GM19438 (cell line): Measurements from ENCODE around the gene VPS13D.

Source experiments
- ATAC-seq: cut with Tn5 transposase; IDR thresholded peaks from one replicate; pipeline ENCODE4 v1.9.1; 2021; ENCODE audit warnings: low read depth; ENCODE audit not compliant: unreplicated experiment

VPS13D gene

DNA sequence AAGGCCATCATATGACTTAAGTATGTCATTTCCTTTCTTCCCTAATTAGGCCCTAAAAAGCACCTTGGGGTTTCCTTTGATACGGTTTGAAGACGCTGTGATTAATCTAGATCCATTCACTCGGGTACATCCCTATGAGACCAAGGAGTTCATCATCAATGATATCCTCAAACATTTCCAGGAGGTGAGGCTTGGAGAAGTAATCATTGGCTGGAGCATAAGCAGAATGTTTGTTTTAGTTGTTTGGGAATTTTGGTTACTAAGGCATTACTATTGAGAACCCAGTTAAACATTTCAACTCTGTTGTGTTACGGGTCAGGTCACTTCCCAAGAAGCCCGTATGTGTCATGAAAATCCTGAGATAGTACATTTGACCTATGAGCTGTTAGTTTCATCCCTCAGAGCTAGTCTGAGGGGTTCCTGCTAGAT, 185.2 kb downstream of the VPS13D start:
- ATAC-seq = no peak

DNA sequence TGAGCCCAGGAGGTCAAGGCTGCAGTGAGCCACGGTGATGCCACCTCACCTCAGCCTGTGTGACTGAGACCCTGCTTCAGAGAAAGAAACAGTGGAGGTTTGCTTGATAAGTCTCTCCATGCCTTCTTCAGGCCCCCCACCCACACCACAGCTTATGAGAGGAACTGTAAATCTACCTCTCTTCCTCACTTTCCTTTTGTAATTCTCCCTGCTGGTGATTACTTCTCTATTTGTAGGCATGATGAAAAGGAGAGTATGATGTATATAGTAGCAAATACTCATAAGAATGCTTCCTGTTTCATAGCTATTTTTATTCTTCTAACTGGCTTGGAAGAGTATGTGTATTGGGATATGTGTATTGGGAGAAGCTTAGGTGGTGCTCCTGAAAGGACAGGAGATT, 186.3 kb downstream of the VPS13D start:
- ATAC-seq = no peak

GRCh38 chr1:12416744-12417143, 186.9 kb downstream of the VPS13D start:
- ATAC-seq = no peak

- no peak for ATAC-seq
These were observed 187.6 kb downstream of the VPS13D start for GRCh38 chr1:12417389-12417788.

DNA sequence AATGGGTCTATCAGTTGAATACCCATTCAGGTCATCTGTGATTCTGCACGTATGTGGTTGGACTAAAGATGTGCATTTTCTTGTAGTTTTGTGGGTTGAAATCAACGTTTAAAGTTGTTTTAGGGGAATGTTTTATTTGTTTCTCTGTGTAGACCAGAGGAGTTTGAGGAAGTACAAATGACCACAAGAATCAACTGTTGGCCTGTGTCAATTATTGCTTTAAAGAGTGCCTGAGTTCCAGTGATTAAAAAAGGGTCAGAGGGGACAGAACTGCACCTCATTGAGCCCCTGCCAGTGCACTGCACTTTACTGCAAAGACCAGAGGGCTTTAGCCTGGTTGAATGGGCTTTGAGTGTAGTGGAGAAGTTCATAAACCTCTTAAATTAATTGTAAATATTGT, 190.3 kb downstream of the VPS13D start:
- no peak for ATAC-seq

GRCh38 chr1:12422488-12422887, 192.7 kb downstream of the VPS13D start:
- no peak for ATAC-seq

DNA sequence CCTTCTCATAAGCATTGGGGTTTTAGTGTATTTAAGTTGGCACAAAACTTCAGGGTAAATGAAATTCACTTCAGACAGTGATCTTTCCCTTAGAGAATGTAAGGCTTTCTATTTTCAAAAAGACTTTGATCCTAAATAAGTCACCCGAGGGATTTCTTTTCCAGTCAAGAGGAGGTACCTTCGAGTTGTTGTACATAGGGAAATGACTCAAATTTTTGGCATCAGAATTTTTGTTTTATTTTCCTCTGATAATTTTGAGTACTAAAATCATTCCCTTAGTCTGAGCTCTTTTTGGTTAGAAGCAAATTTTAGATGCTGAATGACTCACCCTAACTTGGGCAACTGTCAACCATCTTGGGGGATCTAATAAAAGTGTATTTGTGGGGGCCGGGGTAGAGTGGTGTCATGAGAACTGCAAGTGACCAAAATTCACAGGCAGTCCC, 194.3 kb downstream of the VPS13D start:
- ATAC-seq = no peak

DNA sequence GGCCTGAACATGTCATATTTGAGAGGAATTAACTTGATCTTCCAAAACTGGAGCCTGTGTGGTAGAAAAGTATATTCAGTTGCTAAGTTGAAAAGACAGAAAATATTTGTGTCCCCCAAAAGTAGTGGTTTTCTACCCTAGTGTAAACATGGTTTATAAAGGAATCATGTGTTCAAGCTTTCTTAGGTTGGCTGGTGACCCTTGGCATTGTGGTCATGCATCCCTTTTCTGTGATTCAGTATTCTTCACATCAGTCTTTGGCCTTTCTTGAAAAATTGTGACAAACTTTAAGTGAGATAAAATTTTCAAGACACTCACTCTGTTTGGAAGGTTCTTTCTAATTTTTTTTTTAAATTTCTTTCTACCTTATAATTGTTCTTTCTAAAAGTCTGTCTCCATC, 195.0 kb downstream of the VPS13D start:
- no peak for ATAC-seq

DNA sequence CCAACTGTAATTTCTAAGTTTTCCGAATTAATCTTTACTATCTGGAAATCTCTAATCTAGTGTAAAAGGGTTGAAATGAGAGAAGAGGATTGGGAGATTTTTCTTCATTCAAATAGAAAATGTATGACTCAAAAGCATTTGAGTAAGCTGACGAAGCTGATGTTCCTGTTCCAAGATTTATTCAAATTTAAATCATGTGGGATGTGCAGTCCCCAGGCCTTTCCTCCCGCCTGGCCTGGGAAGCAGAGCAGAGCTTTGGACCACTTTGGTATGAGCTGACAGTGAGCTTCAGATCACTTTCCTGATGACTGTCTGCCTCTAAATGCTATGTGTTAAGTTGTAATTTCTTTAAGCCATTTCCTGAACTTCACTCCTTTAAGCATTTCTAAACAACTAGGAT, 196.2 kb downstream of the VPS13D start:
- ATAC-seq = no peak

- no peak for ATAC-seq
These were observed 198.5 kb downstream of the VPS13D start for GRCh38 chr1:12428334-12428733.

GRCh38 chr1:12430525-12430924, 200.7 kb downstream of the VPS13D start:
- no peak for ATAC-seq

GRCh38 chr1:12432897-12433296, 203.1 kb downstream of the VPS13D start:
- ATAC-seq = no peak

GRCh38 chr1:12433323-12434053, 203.7 kb downstream of the VPS13D start:
- no peak for ATAC-seq

DNA sequence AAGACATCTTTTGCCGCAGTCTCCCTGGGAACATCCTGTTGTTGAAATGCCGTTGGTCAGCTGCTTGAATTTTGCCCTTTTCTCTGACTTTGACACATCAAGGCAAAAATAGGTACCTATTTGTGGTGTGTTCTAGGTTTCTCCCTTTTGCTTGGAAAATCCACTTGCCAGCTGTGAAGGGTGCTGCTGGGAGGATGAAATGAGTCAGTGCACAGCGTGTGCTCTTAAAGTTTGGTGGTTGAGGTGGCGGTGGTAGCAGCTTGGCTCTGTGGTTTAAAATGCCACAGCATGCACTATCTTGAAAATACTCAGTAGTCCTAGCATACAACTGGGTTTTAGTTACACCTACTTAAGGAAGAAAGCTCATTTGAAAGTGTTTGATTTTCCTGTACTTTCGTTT, 204.3 kb downstream of the VPS13D start:
- ATAC-seq = no peak

DNA sequence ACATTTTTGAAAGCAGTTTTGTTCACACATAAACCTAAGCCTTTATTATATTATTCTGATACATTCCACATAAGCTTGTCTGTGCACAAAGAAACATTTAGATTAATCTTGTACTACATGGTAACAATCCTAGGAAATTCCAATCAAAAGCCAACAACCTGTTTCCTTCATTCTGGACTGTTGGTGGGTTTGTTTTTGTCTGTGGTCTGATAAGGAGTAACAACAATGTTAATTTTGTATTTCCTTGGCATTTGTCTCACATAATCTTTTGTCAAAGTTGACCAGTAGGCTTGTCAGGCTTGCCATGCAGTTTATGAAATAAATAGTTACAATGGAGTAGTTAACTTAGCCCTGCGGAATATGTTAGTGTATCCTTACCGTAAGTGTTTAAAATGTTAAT, 204.9 kb downstream of the VPS13D start:
- no peak for ATAC-seq

GRCh38 chr1:12435639-12436344, 206.0 kb downstream of the VPS13D start:
- ATAC-seq = peak; percentile 66

DNA sequence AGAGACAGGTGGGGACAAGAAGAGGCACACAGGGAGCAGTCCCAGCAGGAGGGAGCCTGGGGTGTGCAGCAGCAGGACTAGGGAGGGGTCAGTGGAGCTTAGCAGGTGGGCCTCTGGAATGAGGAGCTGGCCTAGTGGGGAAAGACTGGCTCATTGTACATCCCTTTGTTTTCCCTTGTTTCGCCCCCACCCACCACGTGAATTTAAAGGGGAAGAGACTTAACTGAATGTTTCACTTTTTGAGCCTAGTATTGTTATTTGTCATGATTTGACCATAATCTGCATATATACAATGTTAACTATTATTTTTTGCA, 206.5 kb downstream of the VPS13D start:
- no peak for ATAC-seq

DNA sequence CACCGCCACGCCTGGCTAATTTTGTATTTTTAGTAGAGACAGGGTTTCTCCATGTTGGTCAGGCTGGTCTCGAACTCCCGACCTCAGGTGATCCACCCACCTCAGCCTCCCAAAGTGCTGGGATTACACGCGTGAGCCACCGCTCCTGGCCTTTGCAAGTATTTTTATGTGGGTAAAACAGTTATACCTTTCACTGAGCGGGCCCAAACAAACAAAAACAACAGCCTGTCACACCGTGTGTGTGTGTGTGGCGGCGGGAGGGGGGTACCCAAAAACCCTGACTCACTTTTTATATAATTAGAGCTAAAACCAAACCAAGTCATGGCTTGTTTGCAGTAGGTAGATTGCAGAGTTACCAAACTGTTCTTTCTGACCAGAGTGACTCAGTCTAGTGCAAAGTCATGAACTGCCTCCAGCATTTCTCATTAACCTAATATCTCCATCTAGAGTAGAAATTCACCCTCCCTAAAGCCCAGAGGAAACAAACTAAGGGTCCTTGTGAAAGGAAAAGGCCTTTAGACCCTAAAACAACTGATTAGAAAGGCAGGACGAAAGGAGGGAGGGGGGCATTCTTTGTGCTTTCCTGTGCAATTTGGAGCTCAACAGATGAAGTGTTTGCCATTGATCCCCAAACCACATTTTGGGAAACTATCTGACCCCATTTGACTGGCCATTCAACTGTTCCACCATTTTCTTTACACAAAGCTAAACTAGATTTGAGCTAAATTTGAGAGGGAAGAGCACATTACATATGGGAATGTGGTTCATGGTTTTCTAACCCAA, 207.2 kb downstream of the VPS13D start:
- ATAC-seq = no peak

- no peak for ATAC-seq
These were observed 207.8 kb downstream of the VPS13D start for GRCh38 chr1:12437629-12438028.

DNA sequence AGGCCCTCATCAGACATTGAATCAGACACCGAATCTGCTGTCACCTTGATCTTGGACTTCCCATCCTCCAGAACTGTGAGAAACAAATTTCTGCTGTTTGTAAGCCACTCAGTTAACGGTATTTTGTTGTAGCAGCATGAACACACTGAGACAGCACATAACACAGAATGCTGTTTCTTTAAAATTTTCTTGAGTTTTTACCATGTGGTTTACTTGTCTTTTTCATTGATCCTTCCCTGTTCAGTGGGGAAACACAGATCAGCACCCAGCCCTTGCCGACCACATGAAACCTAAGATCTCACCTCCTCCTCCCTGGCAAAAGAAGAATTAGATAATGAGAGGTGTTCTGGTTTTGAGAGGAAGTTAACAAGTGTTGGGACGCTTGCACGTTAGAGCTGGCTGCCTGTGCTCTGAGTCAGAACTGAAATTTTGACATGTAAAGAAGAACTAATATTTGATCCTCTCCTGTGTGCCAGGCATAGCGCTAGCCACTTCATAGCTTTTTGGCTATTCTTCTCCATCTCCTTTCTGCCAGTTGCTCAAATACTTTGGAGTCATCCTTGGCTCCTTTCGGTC, 208.6 kb downstream of the VPS13D start:
- no peak for ATAC-seq

GRCh38 chr1:12439073-12439472, 209.2 kb downstream of the VPS13D start:
- no peak for ATAC-seq
